ENCODE data around the gene PIEZO2.

PIEZO2 gene

DNA sequence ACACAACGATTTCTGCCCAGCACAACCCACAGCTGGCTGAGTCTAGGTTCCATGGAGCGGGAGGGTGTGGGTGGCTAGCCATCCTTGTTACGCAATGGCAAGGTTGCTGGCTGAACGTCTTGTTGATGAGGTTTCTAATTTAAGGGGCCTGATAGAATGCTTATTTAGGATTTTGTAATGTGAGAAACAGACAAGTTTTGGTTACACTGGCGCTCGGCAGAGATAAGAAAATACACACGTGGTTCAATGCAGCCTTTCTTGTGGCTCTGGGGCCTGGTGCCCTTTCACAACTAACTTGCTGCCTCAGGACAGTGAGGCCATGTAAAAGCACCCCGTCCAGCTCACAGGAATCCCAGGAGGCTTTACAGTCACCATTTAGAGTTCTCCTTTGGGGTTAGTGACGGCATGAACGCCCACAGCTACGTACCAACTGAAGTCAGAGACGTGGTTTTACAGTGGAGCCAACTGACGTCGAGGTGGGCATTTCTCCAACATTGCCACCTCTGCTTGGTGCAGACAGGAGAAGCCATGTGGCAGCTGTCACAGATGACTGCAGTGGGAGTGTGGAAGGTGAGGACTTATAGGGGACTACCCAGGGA is 29.7 kb upstream of the PIEZO2 start:
- Histone ChIP-seq H3K9me2 (replicated peaks; ENCODE audit: insufficient read depth, low read length) (no peaks in the 10 kb centered on the region), H2AFZ (ENCODE audit: low read depth, low read length, severe bottlenecking) (no peak overlapping the region), H3K79me2 (ENCODE audit: insufficient read depth, low read length) (no peaks in the 10 kb centered on the region), H3K4me2 (ENCODE audit: low read depth, low read length, poor library complexity, severe bottlenecking) (no peak overlapping the region), H3K9ac (ENCODE audit: low read length) (no peak overlapping the region), H3K27ac (ENCODE audit: low read depth, low read length) (no peak overlapping the region), H4K20me1 (ENCODE audit: low read depth, low read length) (no peaks in the 10 kb centered on the region), H3K36me3 (ENCODE audit: low read length) (no peaks in the 10 kb centered on the region), H3K4me3 (ENCODE audit: insufficient read depth, low read length, poor library complexity, severe bottlenecking) (no peak overlapping the region), H3F3A (ENCODE audit: insufficient read depth) (no peaks in the 10 kb centered on the region), H3K9me3 (ENCODE audit: insufficient read depth, low read length) (no peaks in the 10 kb centered on the region), H3K27me3 (ENCODE audit: low read length) (no peaks in the 10 kb centered on the region)
- TF ChIP-seq, protein P1, sequence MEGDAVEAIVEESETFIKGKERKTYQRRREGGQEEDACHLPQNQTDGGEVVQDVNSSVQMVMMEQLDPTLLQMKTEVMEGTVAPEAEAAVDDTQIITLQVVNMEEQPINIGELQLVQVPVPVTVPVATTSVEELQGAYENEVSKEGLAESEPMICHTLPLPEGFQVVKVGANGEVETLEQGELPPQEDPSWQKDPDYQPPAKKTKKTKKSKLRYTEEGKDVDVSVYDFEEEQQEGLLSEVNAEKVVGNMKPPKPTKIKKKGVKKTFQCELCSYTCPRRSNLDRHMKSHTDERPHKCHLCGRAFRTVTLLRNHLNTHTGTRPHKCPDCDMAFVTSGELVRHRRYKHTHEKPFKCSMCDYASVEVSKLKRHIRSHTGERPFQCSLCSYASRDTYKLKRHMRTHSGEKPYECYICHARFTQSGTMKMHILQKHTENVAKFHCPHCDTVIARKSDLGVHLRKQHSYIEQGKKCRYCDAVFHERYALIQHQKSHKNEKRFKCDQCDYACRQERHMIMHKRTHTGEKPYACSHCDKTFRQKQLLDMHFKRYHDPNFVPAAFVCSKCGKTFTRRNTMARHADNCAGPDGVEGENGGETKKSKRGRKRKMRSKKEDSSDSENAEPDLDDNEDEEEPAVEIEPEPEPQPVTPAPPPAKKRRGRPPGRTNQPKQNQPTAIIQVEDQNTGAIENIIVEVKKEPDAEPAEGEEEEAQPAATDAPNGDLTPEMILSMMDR (IDR thresholded peaks at IDR 0.05; ENCODE audit: insufficient read depth, low read length, poor library complexity, severe bottlenecking) = no peak
- TF ChIP-seq EZH2phosphoT487 (conservative IDR thresholded peaks at IDR 0.05; ENCODE audit: low read length) = no peak

DNA sequence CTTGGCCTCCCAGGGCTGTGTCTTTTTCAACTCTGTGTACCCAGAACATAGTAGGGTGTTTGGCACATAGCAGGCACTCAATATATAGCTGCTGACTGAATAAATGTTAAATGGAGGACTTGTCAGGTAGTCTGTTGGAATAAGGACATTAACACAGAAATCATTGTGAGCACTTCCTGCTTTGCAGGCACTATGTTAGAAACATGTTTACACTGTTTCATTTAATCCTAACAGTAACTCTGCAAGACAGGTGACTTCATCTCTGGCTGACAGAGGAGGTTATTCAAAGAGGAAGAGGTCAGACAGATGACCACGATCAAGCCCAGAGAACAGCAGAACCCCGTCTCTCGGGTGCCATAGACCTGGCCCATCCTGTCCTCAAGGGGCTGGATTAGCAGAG is 28.0 kb upstream of the PIEZO2 start:
- H3F3A ChIP-seq (ENCODE audit: insufficient read depth) = no peaks in the 10 kb centered on the region
- no peak overlapping the region for H3K4me3 ChIP-seq (ENCODE audit: insufficient read depth, low read length, poor library complexity, severe bottlenecking)
- H3K4me2 ChIP-seq (ENCODE audit: low read depth, low read length, poor library complexity, severe bottlenecking) = no peak overlapping the region
- H3K9ac ChIP-seq (ENCODE audit: low read length) = no peak overlapping the region
- no peaks in the 10 kb centered on the region for H3K9me2 ChIP-seq (replicated peaks; ENCODE audit: insufficient read depth, low read length)
- no peak for TF ChIP-seq EZH2phosphoT487 (conservative IDR thresholded peaks at IDR 0.05; ENCODE audit: low read length)
- TF ChIP-seq, protein P1 (IDR thresholded peaks at IDR 0.05; ENCODE audit: insufficient read depth, low read length, poor library complexity, severe bottlenecking) = no peak
- no peaks in the 10 kb centered on the region for H3K9me3 ChIP-seq (ENCODE audit: insufficient read depth, low read length)
- H4K20me1 ChIP-seq (ENCODE audit: low read depth, low read length) = no peaks in the 10 kb centered on the region
- no peaks in the 10 kb centered on the region for H3K36me3 ChIP-seq (ENCODE audit: low read length)
- H3K27me3 ChIP-seq (ENCODE audit: low read length) = no peaks in the 10 kb centered on the region
- H3K79me2 ChIP-seq (ENCODE audit: insufficient read depth, low read length) = no peaks in the 10 kb centered on the region
- no peak overlapping the region for H2AFZ ChIP-seq (ENCODE audit: low read depth, low read length, severe bottlenecking)
- H3K27ac ChIP-seq (ENCODE audit: low read depth, low read length) = no peak overlapping the region

DNA sequence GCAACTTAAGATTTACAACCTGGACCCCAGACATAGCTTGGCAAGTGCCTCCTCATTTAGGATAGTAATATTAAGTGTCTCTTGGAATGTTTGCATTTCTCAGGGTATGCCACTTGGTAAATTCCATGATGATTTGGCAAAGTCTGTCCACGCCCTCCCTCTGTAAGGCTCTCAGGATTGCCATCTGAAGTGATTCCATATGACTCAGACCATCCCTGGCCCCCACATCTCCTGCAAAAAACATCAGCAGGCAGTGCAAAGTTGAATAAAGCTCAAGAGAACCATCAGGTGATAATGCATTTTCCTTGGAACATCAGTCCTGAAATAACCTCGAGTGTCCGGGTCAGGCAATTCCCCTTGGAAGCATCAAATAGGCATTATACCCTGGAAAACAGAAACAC is 27.1 kb upstream of the PIEZO2 start:
- Histone ChIP-seq H3K79me2 (ENCODE audit: insufficient read depth, low read length) (no peaks in the 10 kb centered on the region), H3K36me3 (ENCODE audit: low read length) (no peaks in the 10 kb centered on the region), H3K9me2 (replicated peaks; ENCODE audit: insufficient read depth, low read length) (no peaks in the 10 kb centered on the region), H3K4me3 (ENCODE audit: insufficient read depth, low read length, poor library complexity, severe bottlenecking) (no peak overlapping the region), H3K9ac (ENCODE audit: low read length) (no peak overlapping the region), H2AFZ (ENCODE audit: low read depth, low read length, severe bottlenecking) (no peak overlapping the region), H3K4me2 (ENCODE audit: low read depth, low read length, poor library complexity, severe bottlenecking) (no peak overlapping the region), H3K27me3 (ENCODE audit: low read length) (no peaks in the 10 kb centered on the region), H3K9me3 (ENCODE audit: insufficient read depth, low read length) (no peaks in the 10 kb centered on the region), H4K20me1 (ENCODE audit: low read depth, low read length) (no peaks in the 10 kb centered on the region), H3K27ac (ENCODE audit: low read depth, low read length) (no peak overlapping the region), H3F3A (ENCODE audit: insufficient read depth) (no peaks in the 10 kb centered on the region)
- TF ChIP-seq EZH2phosphoT487 (conservative IDR thresholded peaks at IDR 0.05; ENCODE audit: low read length) = no peak
- TF ChIP-seq, protein P1 (IDR thresholded peaks at IDR 0.05; ENCODE audit: insufficient read depth, low read length, poor library complexity, severe bottlenecking) = no peak

Data from SU-DHL-6 (cell line).